Kidney (tissue), 14 donors: ENCODE measurements around the gene ACP1. TPM values are rescaled to one million over a fixed set of nuclear protein-coding genes. Genes with fewer than 3 reads are reported as not detected.

Source experiments
- DNase-seq, 5 donors: peaks; one replicate each; pipeline ENCODE4 v3.0.0-alpha.2; 2013 to 2020
- FAIRE-seq: peaks from 2 replicates; lab custom pipeline; 2012; peaks lifted over from hg19 to GRCh38; lab: Jason Lieb, UNC
- H3K27ac ChIP-seq, 2 donors: one replicate each; pipeline ENCODE4 v1.7.0; 2013; ENCODE audit warnings: low read depth in 2 of 2, low read length in 2 of 2, inconsistent platforms in 1 of 2
- H3K27me3 ChIP-seq: one replicate; pipeline ENCODE4 v1.7.1; 2013; ENCODE audit warnings: low read length, inconsistent platforms; ENCODE audit not compliant: control insufficient read depth, insufficient read depth
- H3K36me3 ChIP-seq, 3 donors: one replicate each; pipeline versions ENCODE4 v1.7.0 to v1.7.1; 2013; ENCODE audit warnings: low read length in 3 of 3, control low read depth in 1 of 3, inconsistent platforms in 1 of 3; ENCODE audit not compliant: insufficient read depth in 3 of 3, control insufficient read depth in 2 of 3
- H3K4me1 ChIP-seq, 3 donors: one replicate each; pipeline versions ENCODE4 v1.7.0 to v1.7.1; 2013; ENCODE audit warnings: low read length in 3 of 3, inconsistent platforms in 1 of 3, low read depth in 1 of 3; ENCODE audit not compliant: control insufficient read depth in 2 of 3, insufficient read depth in 2 of 3
- H3K4me3 ChIP-seq, 3 donors: one replicate each; pipeline versions ENCODE4 v1.7.0 to v1.8.1; 2013; ENCODE audit warnings: low read length in 3 of 3, control low read depth in 1 of 3, inconsistent platforms in 1 of 3
- H3K9ac ChIP-seq, 3 donors: one replicate each; pipeline versions ENCODE4 v1.7.0 to v1.7.1; 2013; ENCODE audit warnings: low read length in 3 of 3, control low read depth in 1 of 3, inconsistent platforms in 1 of 3
- H3K9me3 ChIP-seq, 3 donors: one replicate each; pipeline versions ENCODE4 v1.7.0 to v1.7.1; 2013; ENCODE audit warnings: low read length in 3 of 3, control low read depth in 1 of 3, inconsistent platforms in 1 of 3; ENCODE audit not compliant: control insufficient read depth in 2 of 3, insufficient read depth in 1 of 3
- intact Hi-C: fragments of 100-400 bp; cut with DNase I; formaldehyde crosslinking; loops from one replicate; pipeline ENCODE4 v1.11.1; 2022
- polyA plus RNA-seq: library from polyadenylated mRNA; stranded (reverse); fragments of 350-450 nt; fragmentation: Illumina TruSeq; extraction: RNeasy Lipid Tissue Mini Kit (QIAGEN cat#74804); gene quantifications from one replicate; pipeline ENCODE4 v1.2.3, GENCODE V29; 2014; ENCODE audit warnings: low read depth, low replicate concordance; ENCODE audit not compliant: insufficient read depth
- total RNA-seq: library from RNA; stranded (reverse); fragmentation: NEBNext Ultra II Directional; extraction: Animal tissue kit (Norgen Biotek cat#: 25700); gene quantifications from one replicate; pipeline ENCODE4 v1.2.1, GENCODE V29; 2021
- TF ChIP-seq, protein P1 (sequence below): IDR thresholded peaks from 3 replicates; pipeline ENCODE4 v1.5.1; 2012; ENCODE audit warnings: mild to moderate bottlenecking, moderate library complexity, borderline replicate concordance; ENCODE audit not compliant: insufficient read depth; ENCODE audit errors: extremely low read depth
- donor health status: control.
- donor health status: control.
- donor health status: control.
- donor health status: control.
- donor health status: control.
- donor health status: DM: yes; HTN: yes; CAD: no.
- donor health status: Normal renal cell carcinoma (clear cell type).

The ACP1 gene
- total and polyA plus RNA-seq, 2 donors from 2014 or later, result 75.1 to 122 TPM

- no peaks in the 10 kb centered on the region for H3K36me3 ChIP-seq
- no peaks in the 10 kb centered on the region for H3K4me1 ChIP-seq
- intact Hi-C loops, result no loop called here
- no peak overlapping the region for H3K4me3 ChIP-seq
- H3K9me3 ChIP-seq, result no peaks in the 10 kb centered on the region
- no peaks in the 10 kb centered on the region for H3K27me3 ChIP-seq
- H3K27ac ChIP-seq, result no peak overlapping the region
- no peak for DNase-seq
- no peak for FAIRE-seq
- no peak overlapping the region for H3K9ac ChIP-seq
- TF ChIP-seq, protein P1, sequence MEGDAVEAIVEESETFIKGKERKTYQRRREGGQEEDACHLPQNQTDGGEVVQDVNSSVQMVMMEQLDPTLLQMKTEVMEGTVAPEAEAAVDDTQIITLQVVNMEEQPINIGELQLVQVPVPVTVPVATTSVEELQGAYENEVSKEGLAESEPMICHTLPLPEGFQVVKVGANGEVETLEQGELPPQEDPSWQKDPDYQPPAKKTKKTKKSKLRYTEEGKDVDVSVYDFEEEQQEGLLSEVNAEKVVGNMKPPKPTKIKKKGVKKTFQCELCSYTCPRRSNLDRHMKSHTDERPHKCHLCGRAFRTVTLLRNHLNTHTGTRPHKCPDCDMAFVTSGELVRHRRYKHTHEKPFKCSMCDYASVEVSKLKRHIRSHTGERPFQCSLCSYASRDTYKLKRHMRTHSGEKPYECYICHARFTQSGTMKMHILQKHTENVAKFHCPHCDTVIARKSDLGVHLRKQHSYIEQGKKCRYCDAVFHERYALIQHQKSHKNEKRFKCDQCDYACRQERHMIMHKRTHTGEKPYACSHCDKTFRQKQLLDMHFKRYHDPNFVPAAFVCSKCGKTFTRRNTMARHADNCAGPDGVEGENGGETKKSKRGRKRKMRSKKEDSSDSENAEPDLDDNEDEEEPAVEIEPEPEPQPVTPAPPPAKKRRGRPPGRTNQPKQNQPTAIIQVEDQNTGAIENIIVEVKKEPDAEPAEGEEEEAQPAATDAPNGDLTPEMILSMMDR, result no peak
Measured at GRCh38 chr2:296354-296753, 31.6 kb downstream of the ACP1 start.

DNA sequence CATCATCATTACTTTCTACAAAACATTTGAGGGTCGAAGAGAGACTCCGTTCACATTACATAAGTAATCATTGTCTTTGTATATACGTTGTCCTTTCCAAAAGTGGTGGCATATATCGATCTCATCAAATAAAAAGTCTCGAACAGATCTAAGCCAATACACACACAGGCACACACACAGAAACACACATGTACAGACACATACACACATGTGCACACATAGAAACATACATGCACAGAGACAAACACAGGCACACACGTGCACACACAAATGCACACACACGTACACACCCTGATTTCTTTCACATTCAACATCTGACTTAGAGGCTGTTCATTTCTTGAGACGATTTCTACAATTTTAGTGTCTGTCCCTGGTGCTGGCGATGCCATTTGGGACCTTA, 40.6 kb downstream of the ACP1 start:
- intact Hi-C loops, result no loop called here
- no peak overlapping the region for H3K4me3 ChIP-seq
- H3K9ac ChIP-seq, result no peak overlapping the region
- FAIRE-seq (no peak), DNase-seq (no peak)
- H3K27ac ChIP-seq, result no peak overlapping the region
- H3K4me1 ChIP-seq, result no peaks in the 10 kb centered on the region
- TF ChIP-seq, protein P1, result no peak
- no peaks in the 10 kb centered on the region for H3K36me3 ChIP-seq
- no peaks in the 10 kb centered on the region for H3K27me3 ChIP-seq
- peaks cover 0 to 3% (median 0%) of the 10 kb centered on the region in 3 donors for H3K9me3 ChIP-seq

GRCh38 chr2:309148-309953, 44.6 kb downstream of the ACP1 start:
- peak in 3 of 5 donors; percentile 48 to 75 (median 63) for DNase-seq
- Histone ChIP-seq H3K9ac (no peak overlapping the region), H3K27ac (no peak overlapping the region), H3K4me3 (no peak overlapping the region), H3K4me1 (no peaks in the 10 kb centered on the region), H3K27me3 (no peaks in the 10 kb centered on the region), H3K36me3 (no peaks in the 10 kb centered on the region), H3K9me3 (no peaks in the 10 kb centered on the region)
- no peak for FAIRE-seq
- TF ChIP-seq, protein P1, result no peak
- intact Hi-C loops, result no loop called here
